ENCODE measurements around the gene STARD10.

Gene STARD10, protein sequence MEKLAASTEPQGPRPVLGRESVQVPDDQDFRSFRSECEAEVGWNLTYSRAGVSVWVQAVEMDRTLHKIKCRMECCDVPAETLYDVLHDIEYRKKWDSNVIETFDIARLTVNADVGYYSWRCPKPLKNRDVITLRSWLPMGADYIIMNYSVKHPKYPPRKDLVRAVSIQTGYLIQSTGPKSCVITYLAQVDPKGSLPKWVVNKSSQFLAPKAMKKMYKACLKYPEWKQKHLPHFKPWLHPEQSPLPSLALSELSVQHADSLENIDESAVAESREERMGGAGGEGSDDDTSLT

DNA sequence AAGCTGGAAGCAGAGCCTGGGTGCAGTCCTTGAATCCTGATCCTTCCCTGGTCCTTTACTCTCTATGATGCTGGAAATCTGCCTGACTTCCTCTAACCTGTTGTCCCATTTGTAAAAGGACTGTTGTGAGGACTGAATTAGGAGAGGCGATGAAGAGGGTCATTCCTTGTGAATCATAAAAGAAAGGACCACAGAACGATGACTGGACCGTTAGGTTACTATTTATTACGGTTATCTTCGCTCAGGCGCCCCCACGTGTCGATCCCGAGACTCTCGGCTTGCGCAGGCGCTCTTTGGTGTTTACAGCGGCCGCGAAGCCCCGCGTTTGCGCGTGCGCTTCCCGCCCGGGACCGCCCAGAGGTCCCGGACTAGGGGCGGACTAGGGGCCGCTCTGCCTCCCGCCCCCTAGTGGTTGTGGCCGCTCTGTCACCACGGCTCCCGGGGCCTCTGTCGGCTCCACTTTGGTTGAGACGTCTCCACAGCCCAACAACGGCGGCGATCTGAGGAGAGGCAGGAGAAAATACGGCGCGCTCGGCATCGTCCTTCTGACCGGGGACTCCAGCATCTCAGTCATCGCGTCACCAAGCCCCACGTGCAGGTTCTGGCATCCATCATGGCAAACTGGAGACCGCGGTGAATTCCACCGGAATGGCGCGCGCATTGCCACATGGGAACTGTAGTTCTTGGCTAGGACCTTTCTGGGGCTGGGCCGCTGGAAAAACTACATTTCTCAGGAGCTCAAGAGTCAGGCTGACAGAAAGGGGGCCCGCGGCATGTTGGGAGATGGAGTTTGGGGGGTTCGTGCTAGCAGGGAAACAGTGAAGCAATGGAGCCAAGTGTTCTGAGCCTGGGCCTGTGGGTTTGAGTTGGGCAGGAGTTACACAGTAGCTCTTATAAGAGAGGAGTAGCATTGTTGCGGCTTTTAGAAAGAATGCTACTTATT, at the start of gene STARD10:
Gene STARD10 (minus strand): TSS at position 623 of the 943 bp plus-strand sequence. CDS start 12,866 bp downstream, outside the sequence.
- DNase-seq: peak; percentile 98

DNA sequence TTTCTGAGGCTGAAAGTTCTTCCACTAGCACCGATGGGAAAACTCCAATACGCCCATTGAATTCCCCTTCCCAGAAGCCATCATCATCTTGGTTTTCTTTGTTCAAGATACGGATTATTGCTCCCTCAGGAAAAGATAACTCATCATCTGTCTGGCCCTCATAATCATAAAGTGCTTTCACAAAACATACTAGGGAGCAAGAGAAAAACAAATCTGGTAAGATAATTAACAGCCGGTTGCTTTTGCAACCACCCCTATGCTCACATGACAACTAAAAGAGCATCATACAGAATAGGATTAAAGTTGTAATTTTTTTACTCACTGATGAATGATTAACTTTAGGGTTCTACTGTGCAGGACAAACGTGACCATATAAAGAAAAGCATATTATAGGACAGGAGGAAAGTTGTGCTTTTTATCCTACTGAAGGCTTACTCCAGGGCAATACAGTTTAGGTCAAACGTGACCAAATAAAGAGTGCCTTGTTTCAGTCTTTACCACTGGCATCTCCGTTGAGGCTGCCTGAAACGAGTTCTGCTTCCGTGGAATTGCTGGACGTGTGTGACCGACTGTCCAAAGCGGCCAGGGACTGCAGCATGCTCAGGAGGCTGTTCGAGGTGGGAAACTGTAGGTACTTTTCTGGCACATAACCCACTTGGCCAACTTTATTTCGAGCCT, 48.9 kb upstream of the STARD10 start:
- no peak for DNase-seq

DNA sequence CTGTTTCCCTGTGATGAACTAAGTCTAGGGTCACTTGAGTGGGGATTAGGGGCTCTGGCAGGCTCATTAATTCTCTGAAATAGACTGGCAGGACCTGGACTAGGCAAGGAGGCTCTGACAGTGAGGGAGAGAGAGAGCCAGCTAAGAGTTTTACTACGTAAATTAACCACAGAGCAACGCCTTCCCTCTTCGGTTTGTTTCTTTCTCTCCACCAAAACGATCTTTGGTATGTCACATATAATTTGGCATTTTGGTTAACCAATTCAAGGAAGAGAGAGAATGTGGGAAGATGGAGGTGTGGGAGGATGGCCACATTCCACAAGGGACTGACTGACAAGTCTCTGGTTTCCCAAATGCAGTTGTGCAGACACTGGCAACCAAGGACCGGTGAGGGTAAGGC, 48.3 kb upstream of the STARD10 start:
- DNase-seq: no peak

DNA sequence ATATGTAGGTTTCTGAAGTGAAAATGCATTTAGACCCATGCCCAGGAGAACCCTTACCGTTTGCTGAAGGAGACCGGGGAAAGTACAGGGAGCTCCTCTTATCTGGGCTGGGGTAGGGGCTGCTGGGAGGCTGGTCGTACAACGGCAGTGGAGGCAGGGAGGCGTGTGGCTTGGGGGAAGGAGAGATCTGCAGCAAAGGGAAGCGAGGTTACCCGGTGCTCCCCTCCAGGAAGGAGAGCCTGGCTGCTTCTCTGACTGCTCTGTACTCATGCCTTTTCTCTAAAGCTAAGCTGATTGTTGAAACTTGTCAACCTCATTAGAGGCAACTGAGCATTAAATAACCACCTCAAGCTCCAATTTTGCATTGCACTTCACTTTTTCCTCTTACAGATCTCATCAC, 47.5 kb upstream of the STARD10 start:
- DNase-seq: no peak

DNA sequence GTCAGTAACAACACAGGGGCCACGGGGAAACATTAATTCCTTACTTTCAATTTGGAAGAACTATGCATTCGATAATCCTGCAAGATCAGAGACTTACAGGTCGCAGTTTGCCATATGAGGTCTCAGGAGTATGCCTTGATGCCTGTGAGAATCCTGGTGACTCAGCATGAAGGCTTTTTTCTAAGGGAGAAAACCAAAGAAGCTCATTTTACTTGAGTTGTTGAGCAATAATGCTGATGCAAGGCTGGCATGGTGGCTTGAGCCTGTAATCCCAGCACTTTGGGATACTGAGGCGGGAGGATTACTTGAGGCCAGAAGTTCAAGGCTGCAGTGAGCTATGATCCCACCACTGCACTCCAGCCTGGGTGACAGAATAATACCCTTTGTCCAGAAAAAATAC, 46.9 kb upstream of the STARD10 start:
- peak; percentile 22 for DNase-seq

DNA sequence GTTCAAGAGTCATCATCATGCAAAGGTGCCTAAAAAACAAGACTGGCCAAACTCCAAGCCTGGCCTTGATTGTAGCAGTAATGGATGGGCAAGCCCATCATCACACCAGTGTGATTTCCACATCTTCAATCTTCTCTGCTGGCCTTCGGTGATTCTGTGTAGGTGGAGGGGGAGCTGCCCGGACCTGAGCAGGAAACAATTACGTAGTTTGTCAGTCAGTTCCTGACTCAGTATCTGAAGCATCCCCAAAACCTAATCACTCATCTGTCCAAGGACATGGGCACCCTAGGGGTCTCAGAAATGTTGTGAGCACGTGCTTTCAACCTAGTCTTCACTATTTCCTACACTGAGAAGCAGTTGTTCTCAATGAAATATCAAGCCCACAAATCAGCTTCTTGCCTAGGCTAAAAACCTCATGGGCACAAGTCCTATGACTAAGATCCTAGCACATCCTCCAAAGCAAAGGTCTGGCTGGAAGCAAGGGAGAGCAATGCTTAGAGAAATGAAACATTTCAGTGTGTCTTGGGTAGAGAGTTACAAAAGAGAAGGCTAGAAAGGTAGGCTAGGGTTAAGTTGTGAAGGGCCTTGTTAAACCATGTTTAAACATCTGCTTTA, 45.0 kb upstream of the STARD10 start:
- no peak for DNase-seq

DNA sequence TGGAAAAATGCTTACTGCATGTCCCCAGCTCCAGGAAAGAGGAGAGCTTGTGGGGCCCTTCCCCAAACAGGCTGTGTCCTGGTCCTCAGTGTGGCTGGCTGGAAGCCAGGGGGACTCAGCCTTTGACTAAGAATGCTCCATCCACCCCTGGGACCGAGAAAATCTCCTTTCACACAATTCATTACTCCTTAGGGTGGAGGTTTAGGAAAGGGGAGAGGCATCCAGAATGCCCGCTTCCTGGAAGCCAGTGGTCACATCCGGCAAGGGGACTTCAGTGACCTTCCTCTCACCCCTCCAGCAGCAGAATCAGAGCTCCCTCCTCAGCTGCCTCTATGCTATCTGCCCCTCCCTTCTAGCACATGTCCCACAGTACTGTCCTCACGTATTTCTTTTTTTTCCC, 42.3 kb upstream of the STARD10 start:
- DNase-seq: no peak

DNA sequence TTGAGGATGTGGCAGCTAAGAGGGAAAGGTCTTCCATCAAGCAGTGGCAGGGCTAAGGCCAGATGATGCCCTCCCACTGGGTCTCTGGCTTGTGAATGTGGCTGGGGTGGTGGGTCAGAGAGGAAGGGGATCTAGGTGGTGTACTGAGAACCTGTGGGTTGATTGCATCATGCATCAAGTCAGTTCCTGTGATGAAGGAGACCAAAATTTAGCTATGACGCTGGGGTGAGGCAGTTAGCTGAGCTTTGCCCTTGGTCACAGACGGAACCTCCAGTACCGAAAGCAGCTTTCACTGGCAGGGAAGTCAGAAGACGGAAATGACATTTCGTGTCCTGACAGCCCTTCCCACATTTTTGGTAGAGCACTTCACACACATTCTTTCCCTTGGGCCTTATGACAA, 41.1 kb upstream of the STARD10 start:
- peak; percentile 85 for DNase-seq

DNA sequence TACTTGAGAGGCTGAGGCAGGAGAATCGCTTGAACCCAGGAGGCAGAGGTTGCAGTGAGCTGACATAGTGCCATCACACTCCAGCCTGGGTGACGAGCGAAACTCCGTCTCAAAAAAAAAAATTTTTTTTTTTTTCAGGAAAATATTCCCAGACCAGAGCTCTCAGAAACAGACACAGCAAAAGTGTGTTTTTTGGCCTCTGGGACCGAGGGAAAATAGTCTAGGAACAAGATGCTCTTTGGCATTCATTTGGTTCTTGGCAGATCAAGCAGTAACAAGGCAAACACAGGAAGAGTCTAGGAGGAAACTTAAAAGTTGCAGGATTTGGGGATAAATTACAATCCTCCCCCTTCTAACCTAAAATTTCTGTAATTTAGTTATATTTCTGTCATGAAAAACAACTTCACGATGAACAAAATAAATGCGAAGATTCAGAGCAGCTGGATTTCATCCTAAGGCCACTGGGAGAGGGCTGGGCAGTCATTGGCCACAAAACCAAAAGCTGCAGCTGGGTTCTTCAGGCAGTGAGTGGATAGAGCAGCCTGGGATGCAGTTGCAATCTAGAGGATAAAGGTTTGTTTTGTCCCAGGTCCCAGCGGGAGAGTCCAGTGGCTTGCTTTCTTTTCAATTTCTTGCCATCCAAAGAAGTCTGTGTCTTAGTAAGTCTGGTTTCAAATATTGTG, 40.1 kb upstream of the STARD10 start:
- no peak for DNase-seq

DNA sequence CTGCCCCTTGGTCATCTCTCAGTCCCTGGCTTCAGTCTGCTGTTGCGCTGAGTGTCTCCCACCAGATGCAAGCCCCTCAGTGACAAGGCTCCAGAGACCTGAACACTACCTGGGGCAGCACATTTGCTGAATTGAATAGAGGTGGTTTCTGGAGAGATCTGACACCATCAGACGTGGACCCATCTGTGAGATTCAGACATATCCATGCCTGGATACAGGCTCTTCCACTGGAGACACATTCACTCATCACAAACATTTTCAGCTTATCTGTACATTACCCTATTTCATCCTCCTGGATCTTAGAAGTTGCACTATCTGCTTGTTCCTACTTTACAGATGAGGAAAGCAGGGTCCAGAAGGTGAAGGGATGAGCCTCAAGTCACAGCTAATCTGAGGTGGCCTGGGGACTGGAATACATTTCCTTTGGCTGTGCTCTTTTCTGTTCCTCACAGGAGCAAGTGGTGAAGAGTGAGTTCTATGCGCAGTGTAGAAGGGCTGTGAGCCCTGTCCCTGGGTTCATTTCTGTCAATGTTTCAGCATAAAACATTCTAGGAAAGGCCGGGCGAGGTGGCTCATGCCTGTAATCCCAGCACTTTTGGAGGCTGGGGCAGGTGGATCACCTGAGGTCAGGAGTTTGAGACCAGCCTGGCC, 39.4 kb upstream of the STARD10 start:
- DNase-seq: no peak

DNA sequence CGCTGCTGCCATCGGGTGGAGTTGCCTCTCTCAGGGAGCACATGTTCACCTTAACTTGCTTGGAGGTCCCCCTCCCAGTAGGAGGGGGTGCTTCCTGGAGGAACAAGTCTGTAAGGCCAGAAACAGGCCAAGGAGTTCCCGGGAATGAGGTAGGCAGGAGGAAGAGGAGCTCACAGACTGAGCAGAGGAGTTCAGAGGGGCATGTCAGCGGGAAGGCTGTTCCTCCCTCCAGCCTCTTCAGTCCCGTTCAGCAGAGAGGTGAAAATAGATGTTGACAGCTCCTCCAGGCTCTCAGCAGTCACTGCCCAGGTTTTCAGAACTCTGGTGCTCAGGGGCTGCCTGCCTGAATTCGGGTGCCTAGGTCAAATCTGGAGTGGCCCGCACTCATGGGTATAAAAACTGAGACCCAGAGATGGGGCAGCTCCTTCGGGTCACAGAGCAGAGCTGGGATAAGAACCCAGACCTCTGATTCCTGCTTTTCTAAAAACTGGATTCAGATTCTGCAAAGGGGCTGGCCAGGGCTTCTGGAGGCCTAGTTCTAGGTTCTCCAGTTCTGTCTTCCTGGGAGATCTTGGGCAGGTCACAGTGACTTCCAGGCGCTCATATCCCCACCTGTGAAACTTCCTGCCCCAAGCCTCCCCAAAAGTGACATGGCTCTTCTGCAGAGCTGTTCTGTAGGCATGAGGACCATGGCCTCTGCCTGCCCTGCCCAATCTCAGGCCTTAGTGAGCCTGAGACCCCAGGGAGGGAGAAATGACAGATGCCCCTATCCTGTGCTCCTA, 38.6 kb upstream of the STARD10 start:
- DNase-seq: no peak

DNA sequence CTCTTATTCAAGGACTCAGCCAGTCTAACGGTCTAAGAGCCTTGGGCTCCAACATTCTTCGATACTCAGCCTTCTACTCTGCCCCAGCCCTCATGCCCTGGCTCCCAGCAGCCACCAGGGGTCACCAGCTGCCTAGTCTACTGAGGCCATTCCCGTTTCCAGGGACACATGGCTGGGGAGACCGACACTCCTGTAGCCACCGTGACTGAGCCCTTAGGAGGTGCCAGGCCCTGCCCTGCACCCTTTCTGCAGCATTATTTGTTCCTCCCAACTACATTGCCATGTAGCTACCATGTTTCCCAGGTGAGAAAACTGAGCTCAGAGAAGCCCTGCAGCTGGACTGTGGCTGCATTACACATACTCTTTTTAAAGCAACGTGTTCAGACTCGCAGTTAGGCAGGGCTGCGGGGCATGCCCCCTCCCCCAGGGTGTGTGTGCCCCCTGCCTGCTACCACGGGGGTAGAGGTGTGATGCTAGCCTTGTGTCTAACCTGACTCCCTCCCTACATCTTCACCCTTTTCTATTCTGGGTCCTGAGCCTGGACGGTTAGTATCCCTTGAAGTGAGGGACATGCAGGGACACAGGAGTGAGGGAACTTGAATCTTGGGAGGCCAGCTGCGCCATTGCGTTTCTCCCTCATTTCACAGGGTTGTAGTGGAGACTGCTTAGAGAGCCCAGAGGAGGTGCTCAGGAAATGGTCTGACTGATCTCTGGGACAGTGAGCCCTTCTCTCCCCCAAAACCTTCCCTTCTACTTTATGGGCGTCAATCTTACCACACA, 37.9 kb upstream of the STARD10 start:
- peak; percentile 73 for DNase-seq

DNA sequence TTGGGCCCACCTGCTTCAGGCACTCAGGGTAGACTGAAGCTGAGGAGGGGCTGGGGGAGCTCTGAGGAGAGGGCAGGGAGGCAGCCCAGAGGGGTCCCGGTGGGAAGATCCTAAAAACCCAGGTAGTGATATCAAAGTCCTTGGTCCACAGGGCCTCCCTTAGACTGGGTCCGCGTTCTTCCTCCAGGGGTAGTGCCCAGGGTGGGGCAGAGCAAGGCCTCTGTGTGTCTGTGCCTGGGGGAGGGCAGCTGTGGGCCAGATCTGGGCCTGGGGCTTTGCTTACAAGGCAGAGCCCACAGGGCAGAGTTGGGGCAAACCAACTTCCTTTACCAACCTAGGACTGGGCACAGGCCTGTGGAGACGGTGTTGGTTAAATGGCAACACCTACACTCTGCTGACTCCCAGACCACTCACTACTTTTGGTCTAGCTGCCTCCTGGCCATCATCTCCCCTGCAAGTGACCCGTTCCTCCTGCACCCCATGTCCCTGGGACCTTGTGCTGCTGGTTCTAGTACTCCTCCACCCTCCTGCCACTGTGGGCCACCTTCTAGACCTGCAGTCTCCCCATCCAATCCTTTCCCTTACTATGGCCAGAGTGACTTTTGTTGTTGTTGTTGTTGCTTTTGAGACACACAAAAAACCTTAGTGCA, 36.2 kb upstream of the STARD10 start:
- no peak for DNase-seq

DNA sequence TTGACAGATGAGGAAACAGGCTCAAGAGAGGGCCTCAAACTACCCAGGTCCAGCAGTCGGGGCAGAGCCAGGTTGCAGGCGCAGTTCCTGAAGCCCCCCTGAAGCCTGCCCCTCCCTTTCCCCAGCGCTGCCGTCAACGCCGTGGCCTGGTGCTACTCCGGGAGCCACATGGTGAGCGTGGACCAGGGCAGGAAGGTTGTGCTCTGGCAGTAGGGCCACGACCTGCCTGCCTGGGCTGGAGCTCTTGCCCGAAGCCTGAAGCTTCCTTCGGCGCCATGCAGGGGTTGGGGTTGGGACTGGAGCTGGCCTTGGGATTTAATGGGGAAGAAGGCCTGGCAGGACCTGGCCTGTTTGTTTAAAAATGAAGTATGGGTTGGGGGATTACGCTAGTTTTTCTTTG, 35.3 kb upstream of the STARD10 start:
- DNase-seq: no peak

DNA sequence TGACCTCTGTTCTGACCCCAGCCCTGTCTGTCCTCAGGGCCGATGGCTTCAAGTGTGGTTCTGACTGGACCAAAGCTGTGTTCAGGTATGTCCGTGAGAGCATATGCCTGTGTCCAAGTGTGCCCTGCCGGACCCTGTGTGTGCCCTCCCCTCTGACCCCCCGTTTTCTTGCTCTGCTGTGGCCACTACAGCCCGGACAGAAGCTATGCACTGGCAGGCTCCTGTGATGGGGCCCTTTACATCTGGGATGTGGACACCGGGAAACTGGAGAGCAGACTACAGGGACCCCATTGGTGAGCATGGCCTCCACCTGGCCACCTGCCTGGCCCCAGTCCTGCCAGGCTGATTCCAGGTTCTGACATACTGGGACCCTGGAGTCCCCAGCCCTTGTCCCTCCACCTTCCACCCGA, 34.9 kb upstream of the STARD10 start:
- DNase-seq: no peak

DNA sequence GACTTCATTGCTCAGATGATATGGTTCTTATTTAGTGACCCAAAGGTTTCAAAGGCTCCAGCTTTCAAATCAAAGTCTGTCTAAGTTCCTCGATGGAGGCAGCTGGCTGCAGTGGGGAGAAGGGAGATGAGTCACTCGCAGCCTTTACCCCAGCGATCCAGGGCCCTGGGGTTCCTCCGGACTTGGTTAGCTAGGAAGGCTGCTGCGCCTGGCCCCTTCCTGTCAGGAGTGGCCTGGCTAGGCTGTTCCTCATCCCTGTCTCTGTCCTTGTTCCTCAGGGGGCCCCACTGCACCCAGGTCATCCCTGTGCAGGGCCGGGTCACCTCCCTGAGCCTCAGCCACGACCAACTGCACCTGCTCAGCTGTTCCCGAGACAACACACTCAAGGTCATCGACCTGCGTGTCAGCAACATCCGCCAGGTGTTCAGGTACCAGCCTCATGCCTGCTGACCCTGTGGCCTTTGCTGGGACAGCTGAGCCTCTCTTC, 34.3 kb upstream of the STARD10 start:
- no peak for DNase-seq

DNA sequence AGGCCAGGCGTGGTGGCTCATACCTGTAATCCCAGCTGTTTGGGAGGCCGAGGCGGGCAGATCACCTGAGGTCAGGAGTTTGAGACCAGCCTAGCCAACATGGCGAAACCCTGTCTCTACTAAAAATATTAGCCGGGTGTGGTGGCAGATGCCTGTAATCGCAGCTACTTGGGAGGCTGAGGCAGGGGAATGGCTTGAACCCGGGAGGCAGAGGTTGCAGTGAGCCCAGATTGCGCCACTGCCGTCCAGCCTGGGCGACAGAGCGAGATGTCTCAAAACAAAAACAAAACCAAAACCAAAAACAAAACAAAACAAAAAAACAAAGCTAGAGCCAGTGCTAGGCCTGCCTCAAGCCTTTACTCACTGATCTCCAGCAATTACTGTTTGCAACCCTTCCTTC, 33.8 kb upstream of the STARD10 start:
- peak; percentile 87 for DNase-seq

DNA sequence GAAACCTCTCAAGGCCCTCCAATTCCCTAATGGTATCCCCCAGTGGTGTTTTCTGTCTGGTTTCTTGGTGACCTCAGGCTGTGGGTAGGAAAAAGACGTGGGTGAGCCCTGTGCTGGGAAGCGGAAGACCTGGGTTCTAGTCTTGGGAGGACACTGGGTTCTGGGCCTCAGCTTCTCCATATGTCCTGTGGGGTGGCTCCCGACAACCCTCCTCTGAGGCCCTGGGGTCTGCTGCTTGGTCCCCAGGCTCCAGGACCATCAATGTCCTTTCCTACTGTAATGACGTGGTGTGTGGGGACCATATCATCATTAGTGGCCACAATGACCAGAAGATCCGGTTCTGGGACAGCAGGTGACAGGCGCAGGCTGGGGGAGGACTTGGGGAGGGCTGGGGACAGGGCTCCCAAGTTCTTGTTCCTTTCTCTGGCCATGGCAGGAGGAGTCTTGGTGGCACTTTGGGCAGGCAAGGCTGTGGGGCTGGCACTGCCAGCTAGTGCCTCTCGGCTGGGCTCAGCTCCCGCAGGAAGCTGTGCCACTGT, 33.2 kb upstream of the STARD10 start:
- DNase-seq: no peak
